Measurements from ENCODE around the gene MELTF.

The MELTF gene

GRCh38 chr3:197011780-197012539 is 17.7 kb downstream of the MELTF start:
- in situ Hi-C loops (cut with MboI; ENCODE audit: low sequenced_read_pairs) = loop anchor here (25.0 kb wide), 1 partner anchor 175 kb away; no protein-coding TSS in a partner anchor

GRCh38 chr3:197010556-197011351 is 18.9 kb downstream of the MELTF start:
- in situ Hi-C loops (cut with MboI; ENCODE audit: low sequenced_read_pairs) = loop anchor here (25.0 kb wide), 1 partner anchor 177 kb away; no protein-coding TSS in a partner anchor

DNA sequence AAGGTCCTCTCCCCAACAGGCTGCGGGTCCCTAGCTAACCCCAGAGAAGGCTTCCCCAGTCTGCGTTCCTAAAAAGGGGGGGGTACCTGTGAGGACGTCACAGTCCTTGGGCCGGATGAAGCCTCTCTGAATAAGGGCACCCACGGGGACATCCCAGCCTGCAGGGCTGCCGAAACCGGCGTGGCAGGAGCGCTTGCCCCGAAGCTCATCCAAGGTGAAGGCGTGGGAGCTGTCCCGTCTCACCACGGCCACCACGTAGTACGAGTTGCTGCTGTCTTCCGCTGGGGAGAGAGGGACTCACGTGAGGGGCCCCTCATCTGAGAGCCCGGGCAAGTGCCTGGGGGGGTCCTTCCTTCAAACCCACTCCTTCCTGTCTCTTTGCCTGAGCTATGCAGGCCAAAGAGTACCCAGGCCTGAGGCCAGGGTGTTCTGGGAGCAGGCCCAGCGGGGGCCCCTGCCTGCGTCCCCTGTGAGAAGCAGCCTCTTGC is 20.0 kb downstream of the MELTF start:
- in situ Hi-C loops (cut with MboI; ENCODE audit: low sequenced_read_pairs) = loop anchor here (25.0 kb wide), 1 partner anchor 178 kb away; no protein-coding TSS in a partner anchor

GRCh38 chr3:197008436-197009209 is 21.0 kb downstream of the MELTF start:
- in situ Hi-C loops (cut with MboI; ENCODE audit: low sequenced_read_pairs) = loop anchor here (25.0 kb wide), 1 partner anchor 179 kb away; no protein-coding TSS in a partner anchor

DNA sequence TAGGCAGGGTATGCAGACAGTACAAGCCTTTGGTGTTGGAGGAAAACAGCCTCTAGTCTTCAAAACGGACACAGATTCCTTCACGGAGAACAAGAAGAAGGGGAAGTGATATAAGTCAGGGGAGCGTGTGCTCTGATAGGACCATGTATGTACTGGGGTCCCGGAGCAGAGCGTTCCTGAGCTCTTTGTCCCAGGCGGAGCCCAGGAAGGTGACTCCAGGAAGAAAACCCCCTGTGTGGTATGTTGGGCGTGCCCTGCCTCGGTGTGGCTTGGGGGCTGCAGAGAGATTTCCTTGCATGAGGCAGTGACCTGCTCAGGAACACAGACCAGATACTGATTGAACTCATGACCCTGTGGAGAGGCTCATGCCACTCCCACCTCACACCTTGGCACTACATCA is 21.7 kb downstream of the MELTF start:
- in situ Hi-C loops (cut with MboI; ENCODE audit: low sequenced_read_pairs) = loop anchor here (25.0 kb wide), 1 partner anchor 179 kb away; no protein-coding TSS in a partner anchor

GRCh38 chr3:197007296-197007940 is 22.2 kb downstream of the MELTF start:
- in situ Hi-C loops (cut with MboI; ENCODE audit: low sequenced_read_pairs) = loop anchor here (25.0 kb wide), 1 partner anchor 180 kb away; no protein-coding TSS in a partner anchor

- in situ Hi-C loops (cut with MboI; ENCODE audit: low sequenced_read_pairs) = loop anchor here (25.0 kb wide), 1 partner anchor 180 kb away; no protein-coding TSS in a partner anchor
These were observed 22.8 kb downstream of the MELTF start for GRCh38 chr3:197006860-197007259.

DNA sequence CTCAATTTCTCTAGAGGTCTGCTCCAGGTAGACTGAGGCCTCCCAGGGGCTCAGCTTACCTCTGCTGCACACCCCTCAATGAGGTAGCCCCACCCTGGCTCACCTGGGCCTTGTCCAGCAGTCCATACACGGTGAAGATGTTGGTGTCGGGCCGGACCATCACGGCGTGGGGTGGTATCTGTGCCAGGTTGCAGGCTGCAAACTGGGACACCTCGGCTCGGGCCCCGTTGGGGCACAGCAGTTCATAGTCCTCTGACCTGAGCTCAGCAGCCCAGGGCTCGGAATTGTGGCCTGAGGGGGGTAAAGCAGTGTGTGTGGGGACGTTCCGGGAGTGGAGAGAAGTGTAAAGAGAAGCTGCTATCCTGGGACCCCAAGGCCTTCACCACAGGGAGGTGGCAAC is 23.2 kb downstream of the MELTF start:
- in situ Hi-C loops (cut with MboI; ENCODE audit: low sequenced_read_pairs) = loop anchor here (25.0 kb wide), 1 partner anchor 181 kb away; no protein-coding TSS in a partner anchor

GRCh38 chr3:197003461-197004385 is 25.9 kb downstream of the MELTF start:
- in situ Hi-C loops (cut with MboI; ENCODE audit: low sequenced_read_pairs) = loop anchor here (25.0 kb wide), 1 partner anchor 184 kb away; no protein-coding TSS in a partner anchor

GRCh38 chr3:197002701-197003454 is 26.7 kb downstream of the MELTF start:
- in situ Hi-C loops (cut with MboI; ENCODE audit: low sequenced_read_pairs) = loop anchor here (25.0 kb wide), 1 partner anchor 184 kb away; no protein-coding TSS in a partner anchor

DNA sequence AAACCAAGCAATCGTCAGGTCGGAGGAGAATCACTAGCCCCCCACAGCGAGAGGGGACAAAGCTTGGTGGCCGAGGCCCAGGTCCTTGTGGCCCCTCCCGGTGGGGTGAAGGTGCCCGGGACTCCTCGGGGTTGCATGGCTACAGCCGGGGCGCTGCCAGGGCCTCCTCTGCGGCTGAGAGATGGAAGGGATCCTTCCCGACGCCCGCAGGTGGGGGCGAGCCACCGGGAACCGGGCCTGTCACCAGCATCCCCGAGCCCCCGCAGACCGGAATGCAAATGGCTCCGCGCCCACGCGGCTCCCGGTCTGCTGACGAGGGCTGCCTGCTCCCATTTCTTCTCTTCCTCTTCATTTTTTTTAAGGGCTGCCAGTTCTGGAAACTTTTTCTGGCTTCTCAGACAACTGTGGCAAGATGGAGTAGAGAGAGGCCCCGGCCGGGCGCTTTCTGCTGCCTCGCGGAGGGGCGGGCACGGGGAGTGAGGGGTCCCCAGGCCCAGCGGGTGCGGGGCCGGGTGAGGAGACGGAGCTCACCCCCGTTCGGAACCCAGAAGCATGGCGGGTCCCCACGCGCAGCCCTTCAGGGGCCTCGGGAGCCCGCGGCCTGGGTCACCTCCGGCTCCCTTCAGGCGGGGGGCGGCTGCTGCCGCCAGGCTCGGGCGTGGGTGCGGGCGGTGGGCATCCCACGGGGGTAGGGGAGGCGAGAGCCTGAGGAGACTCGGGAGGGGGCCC is 27.5 kb downstream of the MELTF start:
- in situ Hi-C loops (cut with MboI; ENCODE audit: low sequenced_read_pairs) = loop anchor here (25.0 kb wide), 1 partner anchor 185 kb away; no protein-coding TSS in a partner anchor

GRCh38 chr3:197001106-197001971 is 28.3 kb downstream of the MELTF start:
- in situ Hi-C loops (cut with MboI; ENCODE audit: low sequenced_read_pairs) = loop anchor here (25.0 kb wide), 1 partner anchor 186 kb away; no protein-coding TSS in a partner anchor

- in situ Hi-C loops (cut with MboI; ENCODE audit: low sequenced_read_pairs) = loop anchor here (25.0 kb wide), 1 partner anchor 187 kb away; no protein-coding TSS in a partner anchor
These were observed 29.4 kb downstream of the MELTF start for GRCh38 chr3:197000211-197000610.

DNA sequence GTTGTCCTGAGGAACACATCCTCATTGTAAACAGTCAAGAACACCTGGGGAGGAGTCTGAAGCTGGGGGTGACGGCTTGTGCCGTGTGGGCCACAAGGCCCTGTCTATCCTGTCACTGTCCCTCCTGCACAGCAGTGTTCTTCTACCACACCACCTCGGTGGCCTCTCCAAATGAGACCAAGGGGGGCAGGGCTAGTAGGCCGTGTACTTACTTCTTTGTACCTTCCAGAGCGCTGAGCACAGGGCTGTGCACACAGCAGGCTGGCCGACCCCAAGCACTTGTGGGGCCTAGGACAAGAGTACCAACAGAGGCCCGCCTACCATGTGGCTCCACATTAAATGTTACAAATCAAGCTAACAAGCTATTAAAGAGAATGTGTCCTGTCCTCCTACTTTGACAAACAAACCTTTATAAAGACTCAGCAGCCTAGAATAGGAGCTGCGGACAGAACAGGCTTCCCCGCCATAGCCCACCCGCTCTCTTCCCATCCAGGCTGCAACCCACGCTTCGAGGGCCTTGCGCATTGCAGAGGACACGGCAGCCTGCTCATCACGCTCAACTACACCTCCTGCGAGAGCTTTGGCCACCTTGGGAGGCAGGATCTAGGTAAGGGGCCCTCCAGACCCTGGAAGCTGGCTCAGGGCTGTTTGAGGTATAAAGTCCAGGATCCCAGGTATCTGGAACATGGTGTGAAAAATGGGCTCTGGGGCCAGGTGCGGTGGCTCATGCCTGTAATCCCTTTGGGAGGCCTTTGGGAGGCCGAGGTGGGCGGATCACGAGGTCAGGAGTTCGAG is 30.5 kb downstream of the MELTF start:
- in situ Hi-C loops (cut with MboI; ENCODE audit: low sequenced_read_pairs) = no loop called here

GRCh38 chr3:196997311-196997710 is 32.3 kb downstream of the MELTF start:
- in situ Hi-C loops (cut with MboI; ENCODE audit: low sequenced_read_pairs) = no loop called here
